ENCODE data around the gene NPC1L1.

- TF ChIP-seq CTCF (IDR thresholded peaks at IDR 0.05) (no peak), EZH2 (IDR thresholded peaks at IDR 0.05; ENCODE audit: borderline replicate concordance, insufficient read depth, low read depth, low read length, poor library complexity, severe bottlenecking) (no peak)
Observed at GRCh38 chr7:44508328-44509030, 32.7 kb downstream of the NPC1L1 start.

All from B cell (primary cell).